ENCODE results near the gene MGAT2. TPM values are rescaled to one million over a fixed set of nuclear protein-coding genes. Genes with fewer than 3 reads are reported as not detected.
"Not testable (repeated sequence)": the region's sequence is repeated elsewhere in the genome, so short reads cannot be mapped to it uniquely, and the experiment has no call there.

The MGAT2 gene
- polyA plus RNA-seq, 3 donors, result 13.5 to 21.3 (median 15.4) TPM

DNA sequence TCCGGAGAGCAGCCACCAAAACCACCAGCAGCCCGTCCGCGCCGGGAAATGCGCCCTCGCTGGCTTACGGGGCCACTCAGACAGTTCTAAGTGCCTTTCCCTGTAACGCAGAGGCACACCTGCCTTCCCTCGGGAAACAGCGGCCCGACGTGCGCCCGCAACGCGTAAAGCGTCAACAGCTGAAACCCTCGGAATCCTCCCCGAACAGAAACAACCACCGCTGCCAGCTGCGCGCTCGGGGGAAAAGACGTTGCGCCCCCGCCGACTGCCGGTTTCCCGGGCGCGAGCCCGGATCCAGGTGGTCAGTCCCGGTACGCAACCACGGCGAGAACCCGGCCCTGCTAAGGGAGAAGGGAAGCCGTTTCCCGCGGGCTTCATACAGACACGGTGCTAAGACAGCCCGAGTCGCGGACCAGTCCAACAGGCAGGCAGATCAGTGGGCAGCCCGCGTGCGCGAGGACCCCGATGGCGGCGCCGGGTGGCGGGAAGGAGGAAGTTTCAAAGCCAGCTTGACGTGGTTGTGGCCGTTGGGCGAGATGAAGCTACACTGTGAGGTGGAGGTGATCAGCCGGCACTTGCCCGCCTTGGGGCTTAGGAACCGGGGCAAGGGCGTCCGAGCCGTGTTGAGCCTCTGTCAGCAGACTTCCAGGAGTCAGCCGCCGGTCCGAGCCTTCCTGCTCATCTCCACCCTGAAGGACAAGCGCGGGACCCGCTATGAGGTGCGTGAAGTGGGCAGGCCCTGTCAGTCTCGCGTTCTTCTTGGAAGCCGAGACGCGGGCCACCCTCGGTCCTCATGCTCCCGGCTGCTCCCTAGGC is 21.9 kb upstream of the MGAT2 start, which contains the start of gene LRR1:
LRR1 (plus strand) TSS at position 456 of the 816 bp plus-strand sequence; CDS start at position 537, 81 bp downstream.
- 0% methylated on average over 76 to 77 of the region's 77 CpGs for WGBS, 3 donors
- peak within 1 kb of the TSS; percentile 83 for H3K27ac ChIP-seq (ENCODE audit: low read depth, low read length)

- H3K27ac ChIP-seq (ENCODE audit: low read depth, low read length), result no peak overlapping the region
- WGBS, 3 donors, result 86 to 96% (median 96%) methylated on average over 6 of the region's 6 CpGs
Measured at GRCh38 chr14:49607583-49607982, 13.0 kb upstream of the MGAT2 start.

- no peak overlapping the region for H3K27ac ChIP-seq (ENCODE audit: low read depth, low read length)
- 91 to 94% (median 93%) methylated on average over 4 of the region's 4 CpGs for WGBS, 3 donors
Measured at GRCh38 chr14:49612251-49612650, 8.3 kb upstream of the MGAT2 start.

DNA sequence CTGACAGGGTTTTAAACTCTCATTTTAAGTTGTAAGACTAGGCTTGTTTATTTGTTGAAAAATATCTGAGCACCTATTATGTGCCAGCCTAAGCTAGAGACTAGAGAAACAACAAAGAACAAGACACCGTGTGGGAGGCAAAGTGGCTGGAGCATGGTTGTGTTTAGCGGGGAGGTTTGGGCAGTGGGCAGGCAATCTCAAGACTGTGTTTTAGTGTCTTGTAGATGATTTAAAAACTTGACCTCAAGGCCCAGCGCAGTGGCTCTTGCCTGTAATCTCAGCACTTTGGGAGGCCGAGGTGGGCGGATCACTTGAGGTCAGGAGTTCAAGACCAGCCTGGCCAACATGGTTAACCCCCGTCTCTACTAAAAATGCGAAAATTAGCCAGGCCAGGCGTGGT is 7.9 kb upstream of the MGAT2 start:
- 90 to 93% (median 92%) methylated on average over 8 of the region's 8 CpGs for WGBS, 3 donors
- no peak overlapping the region for H3K27ac ChIP-seq (ENCODE audit: low read depth, low read length)

- 92 to 98% (median 94%) methylated on average over 2 of the region's 2 CpGs for whole genome bisulfite sequencing, 3 donors
- H3K27ac ChIP-seq (ENCODE audit: low read depth, low read length), result no peak overlapping the region
Measured at GRCh38 chr14:49614196-49614595, 6.4 kb upstream of the MGAT2 start.

DNA sequence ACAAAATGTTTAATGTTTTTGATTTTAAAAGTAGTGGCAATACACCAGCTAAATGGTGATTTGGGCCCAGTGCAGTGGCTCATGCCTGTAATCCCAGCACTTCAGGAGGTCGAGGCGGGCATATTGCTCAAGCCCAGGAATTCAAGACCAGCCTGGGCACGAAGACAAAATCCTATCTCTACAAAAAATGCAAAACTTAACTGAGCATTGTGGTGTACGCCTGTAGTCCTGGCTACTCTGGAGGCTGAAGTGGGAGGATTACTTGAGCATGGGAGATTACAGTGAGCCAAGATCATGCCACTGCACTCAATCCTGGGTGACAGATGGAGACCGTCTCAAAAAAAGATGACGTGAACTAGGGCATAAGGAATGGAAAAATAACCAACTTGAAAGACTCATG is 4.8 kb upstream of the MGAT2 start:
- no peak overlapping the region for H3K27ac ChIP-seq (ENCODE audit: low read depth, low read length)
- 81 to 89% (median 87%) methylated on average over 6 of the region's 6 CpGs for WGBS, 3 donors

DNA sequence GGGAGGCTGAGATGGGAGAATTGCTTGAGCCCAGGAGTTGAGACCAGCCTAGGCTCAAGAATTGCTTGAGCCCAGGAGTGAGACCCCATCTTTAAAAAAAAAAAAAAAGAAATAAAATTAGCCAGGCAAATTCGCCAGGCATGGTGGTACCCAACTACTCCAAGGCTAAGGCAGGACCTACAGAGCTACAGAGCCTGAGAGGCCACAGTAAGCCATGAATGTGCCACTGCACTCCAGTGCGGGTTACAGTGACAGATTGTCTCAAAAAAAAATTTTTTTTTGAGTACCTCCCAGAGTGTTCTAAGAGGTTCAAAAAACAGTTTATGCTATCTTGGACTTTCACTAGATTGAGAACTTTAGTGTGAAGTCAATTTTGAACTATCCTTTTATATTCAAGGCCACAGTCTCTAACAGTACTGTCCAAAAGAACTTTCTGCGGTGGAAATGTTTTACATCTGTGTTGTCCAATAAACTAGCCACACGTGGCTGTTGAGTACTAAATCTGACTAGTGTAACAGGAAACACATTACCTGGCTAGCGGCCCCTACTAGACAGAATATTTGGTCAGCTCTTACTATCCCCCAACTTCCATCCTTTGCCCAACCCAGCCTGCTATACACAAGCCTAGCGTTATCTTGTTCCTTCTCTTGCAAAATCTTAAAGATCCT is 2.6 kb upstream of the MGAT2 start:
- no peak overlapping the region for H3K27ac ChIP-seq (ENCODE audit: low read depth, low read length)
- 78 to 83% (median 80%) methylated on average over 6 of the region's 6 CpGs for WGBS, 3 donors

DNA sequence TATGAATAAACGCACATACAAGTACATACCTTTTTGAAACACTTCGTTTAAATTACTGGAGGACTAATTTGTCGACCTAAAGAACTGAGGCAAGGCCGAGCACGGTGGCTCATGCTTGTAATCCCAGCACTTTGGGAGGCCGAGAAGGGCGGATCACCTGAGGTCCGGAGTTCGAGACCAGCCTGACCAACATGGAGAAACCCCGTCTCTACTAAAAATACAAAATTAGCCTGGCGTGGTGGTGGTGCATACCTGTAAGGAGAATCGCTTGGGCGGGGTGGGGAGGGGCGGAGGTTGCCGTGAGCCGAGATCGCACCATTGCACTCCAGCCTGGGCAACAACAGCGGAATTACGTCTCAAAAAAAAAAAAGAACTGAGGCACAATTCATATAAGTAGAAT is 1.3 kb upstream of the MGAT2 start:
- WGBS, 3 donors, result 38 to 82% (median 64%) methylated on average over 19 of the region's 19 CpGs
- H3K27ac ChIP-seq (ENCODE audit: low read depth, low read length), result not testable (repeated sequence)

GRCh38 chr14:49619730-49620129 is 869 bp upstream of the MGAT2 start:
- WGBS, 3 donors, result 1% methylated on average over 11 of the region's 11 CpGs
- H3K27ac ChIP-seq (ENCODE audit: low read depth, low read length), result no peak overlapping the region

DNA sequence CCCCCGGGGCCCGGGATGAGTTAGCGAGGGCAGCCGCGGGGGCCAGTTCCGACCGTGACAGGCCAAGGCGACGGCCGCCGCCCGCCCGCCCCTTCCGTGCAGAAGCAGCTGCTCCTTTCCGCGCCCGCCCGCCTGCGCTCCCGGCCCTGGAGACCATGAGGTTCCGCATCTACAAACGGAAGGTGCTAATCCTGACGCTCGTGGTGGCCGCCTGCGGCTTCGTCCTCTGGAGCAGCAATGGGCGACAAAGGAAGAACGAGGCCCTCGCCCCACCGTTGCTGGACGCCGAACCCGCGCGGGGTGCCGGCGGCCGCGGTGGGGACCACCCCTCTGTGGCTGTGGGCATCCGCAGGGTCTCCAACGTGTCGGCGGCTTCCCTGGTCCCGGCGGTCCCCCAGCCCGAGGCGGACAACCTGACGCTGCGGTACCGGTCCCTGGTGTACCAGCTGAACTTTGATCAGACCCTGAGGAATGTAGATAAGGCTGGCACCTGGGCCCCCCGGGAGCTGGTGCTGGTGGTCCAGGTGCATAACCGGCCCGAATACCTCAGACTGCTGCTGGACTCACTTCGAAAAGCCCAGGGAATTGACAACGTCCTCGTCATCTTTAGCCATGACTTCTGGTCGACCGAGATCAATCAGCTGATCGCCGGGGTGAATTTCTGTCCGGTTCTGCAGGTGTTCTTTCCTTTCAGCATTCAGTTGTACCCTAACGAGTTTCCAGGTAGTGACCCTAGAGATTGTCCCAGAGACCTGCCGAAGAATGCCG is 699 bp downstream of the MGAT2 start:
- 2 to 4% (median 3%) methylated on average over 60 to 65 of the region's 65 CpGs for WGBS, 3 donors
- H3K27ac ChIP-seq (ENCODE audit: low read depth, low read length), result peak overlapping the region; percentile 69

GRCh38 chr14:49622022-49622607 is 1.5 kb downstream of the MGAT2 start:
- WGBS, 3 donors, result 19 to 66% (median 56%) methylated on average over 3 of the region's 3 CpGs
- no peak overlapping the region for H3K27ac ChIP-seq (ENCODE audit: low read depth, low read length)

- 37 to 52% (median 40%) methylated on average over 3 of the region's 3 CpGs for WGBS, 3 donors
- no peak overlapping the region for H3K27ac ChIP-seq (ENCODE audit: low read depth, low read length)
Measured at GRCh38 chr14:49623387-49623786, 2.8 kb downstream of the MGAT2 start.

GRCh38 chr14:49623941-49624839 is 3.6 kb downstream of the MGAT2 start:
- H3K27ac ChIP-seq (ENCODE audit: low read depth, low read length), result no peak overlapping the region
- 54 to 77% (median 77%) methylated on average over 6 of the region's 6 CpGs for WGBS, 3 donors

- H3K27ac ChIP-seq (ENCODE audit: low read depth, low read length), result peak overlapping the region; percentile 65
- 0 to 1% (median 1%) methylated on average over 91 to 101 of the region's 101 CpGs for WGBS, 3 donors
Measured at GRCh38 chr14:49633640-49634546, 13.3 kb downstream of the MGAT2 start.

GRCh38 chr14:49634547-49635334 is 14.1 kb downstream of the MGAT2 start, which contains the start of gene DNAAF2:
DNAAF2 (minus strand) TSS chr14:49635244; CDS start chr14:49635149, 95 bp downstream.
- 0 to 1% (median 1%) methylated on average over 71 to 80 of the region's 80 CpGs for WGBS, 3 donors
- H3K27ac ChIP-seq (ENCODE audit: low read depth, low read length), result peak within 1 kb of the TSS; percentile 65

GRCh38 chr14:49636866-49637265 is 16.3 kb downstream of the MGAT2 start:
- 63 to 68% (median 67%) methylated on average over 1 of the region's 1 CpG for WGBS, 3 donors
- no peak overlapping the region for H3K27ac ChIP-seq (ENCODE audit: low read depth, low read length)

All from adipose tissue (tissue), 3 donors.